HG03103 (cell line): ENCODE results near the gene GPR161.
A peak's percentile ranks its signal among the peaks of the same experiment; 100 is the strongest.

ENCODE experiments used
- ATAC-seq: cut with Tn5 transposase; IDR thresholded peaks from one replicate; pipeline ENCODE4 v1.9.1; 2021; ENCODE audit warnings: low read depth; ENCODE audit not compliant: unreplicated experiment

GPR161 gene

DNA sequence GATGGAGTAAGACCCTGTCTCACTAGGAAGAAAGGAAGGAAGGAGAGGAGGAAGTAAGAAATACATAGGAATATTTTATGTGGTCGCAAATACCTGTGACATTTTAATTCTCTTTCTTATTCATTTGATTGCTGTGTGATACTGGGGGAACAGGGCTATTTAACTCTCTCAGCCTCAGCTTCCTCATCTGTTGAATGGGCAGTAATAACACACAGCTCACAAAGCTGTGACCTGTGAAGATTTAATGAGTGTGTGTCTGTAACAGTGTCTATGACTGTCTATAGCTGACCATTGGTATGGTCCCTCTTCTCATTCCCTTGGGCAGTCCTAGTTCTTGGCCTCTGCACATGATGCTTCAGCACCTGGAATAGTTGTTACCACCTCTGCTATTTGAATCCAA, 13.6 kb upstream of the GPR161 start:
- no peak for ATAC-seq

DNA sequence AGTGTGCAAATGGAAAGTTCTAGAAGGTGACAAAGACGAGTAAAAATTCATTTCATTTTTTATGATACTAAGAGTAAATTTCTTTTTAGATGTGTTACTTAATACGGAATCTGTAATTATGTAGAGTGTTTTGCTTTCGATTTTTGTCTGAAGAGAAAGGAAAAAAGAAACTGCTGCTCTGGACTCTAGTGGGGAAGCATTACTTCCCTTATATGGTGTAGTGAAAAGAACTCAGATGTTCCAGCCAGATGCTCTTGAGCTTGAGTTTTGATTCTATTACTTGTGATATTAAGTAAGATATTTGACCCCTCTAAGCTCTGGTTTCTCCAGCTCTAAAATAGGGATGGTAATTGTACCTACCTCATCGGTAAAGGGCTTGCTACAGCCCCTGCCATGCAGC, 12.2 kb upstream of the GPR161 start:
- ATAC-seq, result peak; percentile 58

DNA sequence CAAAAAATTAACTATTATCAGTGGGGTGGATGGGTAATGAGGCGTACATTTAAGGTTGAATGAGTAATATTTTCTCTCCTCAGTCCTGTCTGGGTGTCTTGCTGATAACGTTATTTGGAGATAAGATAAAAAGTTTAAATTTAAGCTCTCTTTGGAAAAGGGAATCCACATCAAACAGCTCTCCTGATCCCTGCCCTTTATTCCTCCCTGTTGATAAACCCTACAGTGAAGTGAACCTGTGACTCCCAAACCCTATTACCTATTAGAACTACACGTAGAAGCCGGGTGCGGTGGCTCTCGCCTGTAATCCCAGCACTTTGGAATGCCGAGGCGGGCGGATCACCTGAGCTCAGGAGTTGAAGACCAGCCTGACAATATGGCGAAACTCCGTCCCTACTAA, 9.9 kb upstream of the GPR161 start:
- ATAC-seq, result no peak

DNA sequence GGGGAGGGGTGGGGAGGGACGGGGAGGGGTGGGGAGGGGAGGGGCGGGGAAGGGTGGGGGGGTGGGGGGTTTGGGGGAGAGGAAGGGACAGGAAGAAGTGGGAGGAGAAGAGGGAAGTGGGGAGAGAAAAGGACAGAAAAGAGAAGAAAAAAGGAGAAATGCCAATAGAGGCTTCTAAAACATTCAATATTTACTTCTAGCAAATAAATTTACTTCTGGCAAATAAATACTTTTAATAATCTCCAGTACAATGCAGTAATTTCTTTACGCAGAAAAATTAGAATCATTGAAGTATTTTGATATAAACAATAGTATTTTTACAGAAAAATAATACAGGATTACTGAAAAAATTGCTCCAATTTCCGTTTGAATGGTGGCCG, 9.4 kb upstream of the GPR161 start:
- ATAC-seq, result no peak

DNA sequence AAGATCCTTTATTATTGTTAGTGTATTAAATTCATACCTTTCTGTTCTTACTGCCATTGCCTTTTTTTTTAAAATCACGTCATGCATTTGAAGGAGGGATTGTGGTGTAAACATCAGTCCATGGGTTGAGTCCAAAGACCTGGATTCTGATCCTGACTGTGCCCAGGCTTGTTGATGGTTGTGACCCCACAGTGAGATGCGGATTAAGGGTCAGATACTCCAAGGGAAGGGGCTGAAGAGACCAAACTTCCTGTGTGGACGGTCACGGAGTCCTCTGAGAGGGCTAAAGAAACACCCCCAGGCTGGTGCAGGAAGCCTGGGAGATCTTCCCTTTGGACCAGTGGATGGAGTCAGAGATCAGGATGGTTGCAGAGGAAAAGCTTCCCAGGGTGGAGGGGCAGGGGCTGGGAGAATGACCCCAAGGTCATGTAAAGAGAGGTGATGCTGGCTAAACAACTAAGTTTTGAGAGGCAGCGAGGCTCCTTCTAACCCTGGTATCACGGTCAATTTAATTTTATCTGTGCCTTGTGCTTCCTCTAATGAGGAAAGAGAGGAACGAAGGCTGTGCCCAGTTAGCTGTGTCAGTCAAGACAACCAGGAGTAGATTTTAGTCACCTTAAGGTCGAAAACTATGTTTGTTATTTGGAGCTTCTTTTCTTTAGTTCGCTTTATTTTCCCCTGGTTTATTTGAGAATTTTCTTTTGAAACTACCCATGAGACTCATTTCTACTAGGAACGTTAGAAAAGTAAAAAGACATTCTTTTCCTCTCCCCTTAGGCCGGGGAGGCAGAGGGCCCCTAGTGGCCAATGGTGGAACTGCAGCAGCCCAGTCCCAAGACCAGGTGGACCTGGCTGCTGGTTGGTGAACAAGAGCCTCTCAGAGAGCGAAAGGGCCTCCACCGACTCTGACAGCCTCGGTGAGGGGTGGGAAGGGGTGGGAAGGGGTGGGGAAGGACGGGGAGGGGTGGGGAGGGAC, 8.7 kb upstream of the GPR161 start:
- ATAC-seq, result peak; percentile 94

DNA sequence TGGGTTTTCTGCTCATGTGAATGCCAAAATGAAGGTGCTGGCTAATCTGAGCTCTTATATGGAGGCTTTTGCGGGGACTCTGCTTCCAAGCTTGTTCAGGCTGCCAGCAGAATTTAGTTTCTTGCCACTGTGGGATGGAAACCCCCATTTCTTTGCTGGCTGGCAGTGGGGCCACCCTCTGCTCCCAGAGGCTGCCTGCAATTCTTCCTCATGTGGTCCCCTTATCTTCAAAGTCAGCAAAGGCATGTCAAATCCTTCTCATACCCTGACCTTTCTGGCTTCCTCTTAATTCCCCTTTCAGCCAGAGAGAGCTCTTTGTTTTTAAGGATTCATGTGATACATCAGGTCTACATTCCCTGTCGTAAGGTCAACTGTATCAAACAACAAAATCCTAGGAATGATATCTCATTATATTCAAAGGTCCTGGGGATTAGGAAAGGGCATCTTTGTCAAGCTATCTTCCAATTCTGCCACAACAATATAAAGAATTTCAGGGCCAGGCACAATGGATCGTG, 5.2 kb upstream of the GPR161 start:
- no peak for ATAC-seq

DNA sequence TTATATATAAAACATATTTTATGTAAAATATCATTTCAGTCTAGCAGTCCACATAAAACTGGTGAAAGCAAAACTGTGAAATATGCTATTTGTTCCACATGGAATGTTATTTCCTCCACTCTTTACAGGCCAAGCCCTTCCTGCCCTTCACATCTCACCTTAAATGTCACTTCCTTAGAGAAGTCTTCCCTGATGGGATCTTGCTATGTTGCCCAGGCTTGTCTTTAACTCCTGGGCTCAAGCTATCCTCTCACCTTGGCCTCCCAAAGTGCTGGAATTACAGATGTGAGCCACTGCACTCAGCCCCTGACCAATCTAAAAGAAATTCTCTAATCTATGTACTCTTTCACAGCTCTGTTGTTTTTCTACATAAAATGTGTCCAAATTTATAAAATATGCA, 2.3 kb upstream of the GPR161 start:
- ATAC-seq, result no peak

DNA sequence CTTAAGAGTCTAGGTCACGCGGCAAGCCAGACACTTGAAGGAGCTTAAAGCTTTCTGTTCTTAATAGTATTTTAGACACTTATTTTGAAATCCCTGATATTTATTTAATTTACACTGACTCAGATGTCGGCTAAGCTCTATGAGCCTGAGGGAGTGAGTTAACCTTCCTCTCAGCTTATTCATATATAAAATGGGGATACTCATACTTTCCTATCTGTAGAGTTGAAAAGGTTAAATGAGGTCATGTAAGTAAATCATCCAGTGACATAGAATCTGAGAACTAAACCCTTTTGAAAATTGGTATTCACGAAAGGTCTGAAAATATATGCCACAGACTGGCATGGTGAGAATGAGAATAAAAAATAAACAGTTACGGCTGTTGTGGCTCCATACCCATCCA, 1.4 kb upstream of the GPR161 start:
- no peak for ATAC-seq

DNA sequence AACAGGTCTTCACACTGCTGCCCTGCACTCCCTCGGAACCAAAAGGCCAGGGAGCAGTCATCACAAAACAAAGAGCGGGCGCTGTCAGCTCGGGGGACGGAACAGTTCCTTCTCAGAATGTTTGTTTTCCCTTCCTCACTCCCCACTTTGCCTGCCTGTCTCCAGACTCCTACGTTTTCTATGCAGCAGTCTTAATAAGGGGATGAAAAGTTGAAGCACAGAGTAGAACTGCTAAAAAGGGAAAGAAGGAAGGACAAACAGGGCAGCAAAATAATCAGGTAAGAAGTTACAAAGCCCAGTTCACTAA, 738 bp upstream of the GPR161 start:
- ATAC-seq, result no peak

DNA sequence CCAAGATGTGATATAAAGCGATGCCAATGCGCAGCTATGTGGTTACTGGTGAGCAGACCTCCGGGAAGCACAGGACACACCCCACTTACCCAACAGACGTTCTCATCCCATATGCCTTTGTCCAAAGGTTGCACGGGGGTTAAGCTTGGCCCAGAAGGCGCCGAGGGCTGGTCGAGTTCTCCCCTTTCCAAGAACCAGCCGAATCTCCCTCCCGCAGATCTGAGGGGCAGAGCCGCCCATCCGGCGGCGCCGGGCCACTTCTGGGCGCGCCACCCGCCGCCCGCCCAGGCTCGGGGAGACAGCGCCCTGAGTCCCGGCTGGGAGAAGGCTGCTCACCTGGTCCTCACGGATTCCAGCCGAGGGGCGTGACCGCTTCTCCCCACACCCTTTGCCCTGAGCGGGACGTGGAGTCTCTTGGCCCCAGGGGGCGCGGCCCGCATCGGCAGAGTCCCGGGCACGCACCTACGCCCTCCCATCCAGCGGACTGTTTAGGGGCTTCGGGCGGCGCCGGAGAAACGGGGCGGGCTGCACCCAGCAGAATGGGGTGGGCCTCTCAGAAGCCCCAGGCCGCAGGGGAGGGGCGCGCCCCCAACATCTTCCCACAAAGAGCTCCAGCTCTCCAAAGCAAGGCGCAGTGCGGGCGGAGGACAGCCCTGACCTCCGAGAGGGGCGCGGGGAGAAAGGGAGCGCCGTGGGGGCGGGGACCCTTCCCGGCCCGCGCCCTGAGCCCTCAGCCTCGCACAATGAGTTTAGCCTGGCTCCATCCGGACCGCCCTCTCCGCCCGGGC, 615 bp downstream of the GPR161 start:
- ATAC-seq, result no peak

DNA sequence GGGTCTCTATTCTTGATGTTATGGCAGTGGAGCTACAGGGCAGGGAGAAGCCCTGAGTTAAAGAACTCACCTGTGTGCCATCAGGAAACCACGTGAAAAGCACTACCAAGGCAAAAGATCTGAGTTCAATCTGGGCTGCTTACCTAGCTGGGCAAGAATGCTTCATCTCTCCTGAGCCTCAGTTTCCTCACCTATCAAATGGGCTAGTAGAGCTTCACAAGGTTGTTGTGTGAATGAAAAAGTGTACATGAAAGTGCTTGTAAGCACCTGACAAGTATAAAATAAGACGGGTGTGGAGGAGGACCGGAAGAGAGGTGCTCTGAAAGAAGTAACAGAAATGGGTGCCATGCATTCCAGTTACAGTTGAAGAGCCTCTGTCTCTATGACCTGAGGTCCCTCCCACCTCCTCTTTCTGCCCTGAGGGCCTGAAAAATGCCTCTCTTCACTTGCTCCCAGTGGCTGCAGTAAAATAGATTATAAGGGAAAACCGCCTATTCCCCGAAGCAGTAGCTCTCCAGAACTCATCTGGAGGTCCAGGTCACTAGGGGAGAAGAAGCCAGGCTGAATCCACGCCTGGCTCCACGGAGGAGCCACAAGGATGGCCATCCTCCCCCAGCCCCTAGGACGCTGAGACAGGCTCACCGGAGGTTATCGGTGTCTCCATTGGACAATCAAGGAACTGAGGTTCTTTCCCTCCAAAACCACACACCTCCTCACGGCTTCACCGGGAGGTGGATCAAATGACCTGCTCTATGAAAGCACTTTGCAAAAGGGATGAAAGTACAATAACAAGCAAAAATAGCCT, 1.4 kb downstream of the GPR161 start:
- no peak for ATAC-seq

DNA sequence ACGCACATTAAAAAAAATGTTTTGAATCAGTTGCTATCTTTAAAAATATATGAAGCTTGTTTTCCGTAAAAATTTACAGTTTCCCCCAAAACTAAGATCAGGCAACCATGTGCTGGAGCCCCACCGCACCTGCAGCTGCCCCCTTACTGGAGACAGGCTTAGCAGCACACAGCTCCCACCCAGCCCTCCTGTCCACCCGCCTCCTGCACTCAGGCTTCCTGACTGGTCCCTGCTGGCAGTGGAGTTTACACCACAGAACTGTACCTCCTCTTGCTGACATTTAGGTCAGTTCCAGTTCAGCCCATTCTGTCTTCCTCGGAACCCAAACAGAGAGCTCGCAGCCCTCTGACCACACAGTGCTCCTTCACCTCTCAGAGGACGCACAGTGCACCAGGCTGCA, 2.1 kb downstream of the GPR161 start:
- no peak for ATAC-seq

DNA sequence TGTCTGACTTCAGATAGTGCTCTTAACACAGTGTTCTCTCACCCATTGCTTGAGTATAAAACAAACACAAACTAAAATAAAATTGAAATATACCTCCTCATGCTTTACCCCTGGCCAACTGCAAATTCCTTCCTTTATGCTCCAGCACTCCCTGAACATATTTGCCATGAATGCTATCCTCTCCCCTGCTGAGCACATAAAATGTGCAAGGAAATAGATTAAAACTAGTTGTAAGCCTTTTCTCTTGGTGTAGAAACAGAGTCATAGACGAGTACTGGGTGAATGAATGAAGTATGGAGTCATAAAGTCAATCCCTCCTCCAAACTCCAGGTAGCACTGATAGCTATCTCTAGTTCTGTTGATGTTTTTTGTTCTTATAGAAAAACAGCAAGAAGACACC, 2.6 kb downstream of the GPR161 start:
- ATAC-seq, result no peak

DNA sequence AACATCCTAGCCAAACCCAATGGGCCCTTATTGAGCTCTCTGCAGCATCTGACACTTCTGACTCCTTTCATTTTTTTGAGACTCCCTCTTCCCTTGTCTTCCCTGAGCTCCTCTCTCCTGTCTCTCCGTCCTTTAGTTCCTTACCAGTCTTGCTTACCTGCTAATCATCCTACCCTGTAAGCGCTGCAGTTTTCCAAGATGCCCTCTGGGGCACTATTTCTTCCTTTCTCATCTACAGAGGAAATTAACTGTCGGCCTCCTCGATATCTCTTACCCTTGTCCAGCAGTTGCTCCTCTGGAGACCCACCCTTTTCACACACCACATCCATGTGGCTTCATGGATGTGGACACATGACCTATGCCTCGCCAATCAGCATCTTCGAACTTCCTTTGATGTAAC, 6.8 kb downstream of the GPR161 start:
- ATAC-seq, result no peak

DNA sequence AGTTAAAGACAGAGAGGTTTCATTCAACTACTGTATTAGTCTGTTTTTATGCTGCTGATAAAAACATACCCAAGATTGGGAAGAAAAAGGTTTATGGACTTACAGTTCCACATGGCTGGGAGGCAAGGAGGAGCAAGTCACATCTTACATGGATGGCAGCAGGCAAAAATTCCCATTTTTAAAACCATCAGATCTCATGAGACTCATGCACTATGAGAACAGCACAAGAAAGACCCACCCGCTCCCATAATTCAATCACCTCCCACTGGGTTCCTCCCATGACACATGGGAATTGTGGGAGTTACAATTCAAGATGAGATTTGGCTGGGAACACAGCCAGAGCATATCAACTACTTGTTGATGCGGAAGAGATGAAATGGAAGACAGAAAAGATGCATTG, 9.2 kb downstream of the GPR161 start:
- no peak for ATAC-seq

DNA sequence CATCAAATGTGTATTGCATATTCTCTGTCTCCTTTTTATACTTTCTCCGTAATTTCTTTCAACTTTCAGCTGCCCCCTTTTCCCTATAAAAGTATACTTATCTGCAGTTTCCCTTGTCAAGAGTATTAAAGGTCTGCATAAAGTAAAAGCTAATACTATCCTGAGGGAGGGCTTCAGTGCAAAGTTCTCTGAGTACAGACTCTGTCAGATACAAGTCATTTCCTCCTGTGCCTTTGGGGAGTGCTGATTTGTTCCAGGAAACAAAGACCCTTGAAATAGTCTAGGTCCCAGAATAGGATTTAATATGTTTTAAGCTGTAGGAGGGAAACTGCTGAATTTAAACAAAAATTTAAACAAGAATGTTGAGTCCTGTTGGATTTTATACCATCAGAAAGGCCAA, 11.7 kb downstream of the GPR161 start:
- no peak for ATAC-seq

DNA sequence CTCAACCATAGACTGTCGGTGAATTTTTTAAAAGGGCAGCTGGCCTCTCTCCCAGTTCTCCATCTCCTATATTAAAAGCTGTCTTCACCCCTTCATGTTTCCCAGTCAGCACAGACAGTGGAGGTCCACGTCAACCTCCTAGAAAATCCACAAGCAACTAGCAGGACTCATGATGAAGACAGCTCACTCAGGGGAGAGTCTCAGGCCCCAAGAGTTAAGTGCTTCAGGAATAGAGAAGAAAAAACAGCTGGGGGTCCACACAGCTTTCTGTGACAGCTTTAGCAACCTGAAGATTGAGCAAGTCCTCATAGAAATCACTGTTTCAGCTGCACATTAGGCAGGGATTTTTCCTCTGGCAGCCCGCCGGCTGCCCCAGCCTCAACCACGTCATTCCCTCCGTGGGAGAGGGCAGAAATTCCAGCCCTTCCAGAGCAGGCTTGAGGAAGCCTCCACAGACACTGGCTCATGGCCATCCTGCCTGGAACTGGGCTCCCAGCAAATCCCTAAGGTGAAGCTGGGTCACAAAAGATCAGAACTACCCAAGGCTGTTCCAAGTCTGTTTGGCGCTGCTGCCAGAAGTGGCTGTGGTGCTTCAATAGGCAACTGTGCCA, 15.2 kb downstream of the GPR161 start:
- no peak for ATAC-seq

DNA sequence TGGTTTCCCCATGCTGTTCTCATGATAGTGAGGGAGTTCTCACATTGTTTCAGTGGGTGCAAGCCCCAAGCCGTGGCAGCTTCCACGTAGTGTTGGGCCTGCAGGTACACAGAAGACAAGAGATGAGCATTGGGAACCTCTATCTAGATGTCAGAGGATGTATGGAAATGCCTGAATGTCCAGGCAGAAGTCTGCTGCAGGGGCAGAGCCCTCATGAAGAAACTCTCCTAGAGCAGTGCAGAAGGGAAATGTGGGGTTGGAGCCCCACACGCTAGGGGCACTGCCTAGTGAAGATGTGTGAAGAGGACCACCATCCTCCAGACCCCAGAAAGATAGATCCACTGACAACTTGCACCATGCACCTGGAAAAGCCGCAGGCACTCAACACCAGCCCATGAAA, 17.0 kb downstream of the GPR161 start:
- ATAC-seq, result no peak

DNA sequence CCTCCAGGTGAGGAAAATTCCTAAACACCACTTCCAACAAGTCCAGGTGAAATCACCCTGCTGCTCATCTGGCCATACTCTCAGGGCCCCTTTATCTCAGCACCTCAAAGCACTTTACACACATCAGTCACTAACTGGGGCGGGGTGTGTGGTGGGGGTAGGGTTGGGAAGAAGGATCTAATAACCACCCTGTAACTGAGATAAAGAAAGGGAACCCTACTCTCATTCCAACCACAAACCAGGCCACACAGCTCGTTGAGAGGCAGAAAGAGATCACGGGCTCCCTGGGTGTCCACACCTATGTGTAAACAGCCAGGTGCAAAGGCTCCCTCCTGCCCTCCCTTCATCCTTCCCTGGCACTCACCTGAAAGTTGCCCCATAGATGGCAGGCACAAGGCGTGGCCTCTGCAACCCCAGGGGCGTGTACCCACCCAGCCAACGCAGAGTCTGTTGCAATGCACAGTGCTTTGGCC, 20.4 kb downstream of the GPR161 start:
- no peak for ATAC-seq

DNA sequence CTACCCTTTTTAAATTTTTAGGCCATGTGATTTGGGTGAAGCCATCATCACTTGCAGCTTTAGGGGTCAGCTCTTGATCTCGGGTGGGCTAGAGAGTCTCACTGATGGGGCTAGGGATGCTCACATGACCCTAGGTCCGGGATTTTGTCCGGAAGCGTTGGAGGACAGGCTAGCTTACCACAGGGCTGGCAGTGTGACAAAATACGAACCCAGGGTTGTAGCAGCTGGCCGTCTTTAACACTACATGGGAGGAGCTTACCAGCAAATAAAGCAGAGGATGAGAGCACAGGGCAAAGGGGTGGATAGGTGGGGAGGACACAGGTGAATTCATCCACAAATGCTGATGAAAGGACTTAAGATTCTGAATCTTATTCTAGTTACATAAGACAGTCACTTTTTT, 21.9 kb downstream of the GPR161 start:
- ATAC-seq, result no peak
